Spleen (tissue), 11 donors: ENCODE results near the gene DRD1. TPM values are rescaled to one million over a fixed set of nuclear protein-coding genes. Genes with fewer than 3 reads are reported as not detected.

Source experiments
- DNase-seq: peaks from one replicate; pipeline ENCODE4 v3.0.0-alpha.2; 2020
- H3K27ac ChIP-seq, 8 donors: fragments of 200-600 bp; sonication (generic) in 7 of 8; 1 replicate in 4 of 8; 2 replicates in 4 of 8; pipeline versions ENCODE4 v1.5.0 to v1.8.0; 2016 to 2021; ENCODE audit warnings: inconsistent platforms in 4 of 8, mild to moderate bottlenecking in 4 of 8, moderate library complexity in 1 of 8
- H3K27me3 ChIP-seq, 7 donors: fragments of 200-600 bp; sonication (generic) in 6 of 7; replicated peaks in 1 of 7; 1 replicate in 4 of 7; 2 replicates in 3 of 7; pipeline versions ENCODE4 v1.5.0 to v1.8.0; 2016 to 2021; ENCODE audit warnings: inconsistent platforms in 3 of 7, mild to moderate bottlenecking in 1 of 7
- H3K36me3 ChIP-seq, 6 donors: fragments of 200-600 bp; sonication (generic) in 5 of 6; 1 replicate in 4 of 6; 2 replicates in 2 of 6; pipeline versions ENCODE4 v1.5.0 to v1.8.0; 2016 to 2021; ENCODE audit warnings: inconsistent platforms in 2 of 6
- H3K4me1 ChIP-seq, 6 donors: fragments of 200-600 bp; sonication (generic) in 5 of 6; 1 replicate in 3 of 6; 2 replicates in 3 of 6; pipeline versions ENCODE4 v1.5.0 to v1.8.0; 2016 to 2021; ENCODE audit warnings: inconsistent platforms in 3 of 6
- H3K4me3 ChIP-seq, 8 donors: fragments of 200-600 bp; sonication (generic) in 7 of 8; 1 replicate in 4 of 8; 2 replicates in 4 of 8; pipeline versions ENCODE4 v1.5.0 to v1.8.0; 2016 to 2021; ENCODE audit warnings: inconsistent platforms in 4 of 8, mild to moderate bottlenecking in 4 of 8, moderate library complexity in 2 of 8
- H3K9me3 ChIP-seq, 8 donors: fragments of 200-600 bp; sonication (generic) in 7 of 8; 1 replicate in 4 of 8; 2 replicates in 4 of 8; pipeline versions ENCODE4 v1.5.0 to v1.8.0; 2016 to 2021; ENCODE audit warnings: inconsistent platforms in 4 of 8
- CTCF ChIP-seq, 11 experiments: fragments of 200-600 bp in 7 of 11; fragments of 450-650 bp in 4 of 11; sonication (generic) in 4 of 11; IDR thresholded peaks in 8 of 11; conservative IDR thresholded peaks in 3 of 11; 1 replicate in 7 of 11; 2 replicates in 4 of 11; pipeline versions ENCODE4 v1.4.0 to v1.8.0; 2016 to 2021; ENCODE audit warnings: antibody characterized with exemption in 11 of 11, inconsistent platforms in 4 of 11, mild to moderate bottlenecking in 1 of 11
- POLR2A ChIP-seq, 3 donors: fragments of 450-650 bp; IDR thresholded peaks; one replicate each; pipeline ENCODE4 v1.5.1; 2017; ENCODE audit warnings: antibody characterized with exemption in 3 of 3, mild to moderate bottlenecking in 1 of 3
- POLR2AphosphoS5 ChIP-seq, 3 donors: sonication (generic); formaldehyde crosslinking; IDR thresholded peaks; one replicate each; pipeline ENCODE4 v1.5.1; 2017; ENCODE audit warnings: antibody characterized with exemption in 3 of 3
- WGBS, 5 donors: extraction: QIAGEN DNeasy Blood & Tissue Kit in 3 of 5; methylation state at CpG; one replicate each; pipeline versions ENCODE4 v1.1.5 to v1.1.7; 2013 to 2018; 5-methylcytosine and 5-hydroxymethylcytosine counted together
- intact Hi-C: fragments of 100-400 bp; cut with DNase I; formaldehyde crosslinking; loops from one replicate; pipeline ENCODE4 v1.15.0; 2023; ENCODE audit warnings: low total_unique reads
- polyA plus RNA-seq, 3 donors: library from polyadenylated mRNA; stranded (reverse); fragments of 200-250 nt; gene quantifications; one replicate each; pipeline ENCODE4 v1.2.1, GENCODE V29; 2013
- total RNA-seq, 7 donors: library from RNA; depleted of rRNA in 3 of 7; stranded (reverse); fragments of >200 nt in 3 of 7; fragmentation: NEBNext Ultra II Directional in 4 of 7; extraction: Animal tissue kit (Norgen Biotek cat#: 25700) in 4 of 7; gene quantifications; one replicate each; pipeline versions ENCODE4 v1.1.0 to v1.2.1, GENCODE V29; 2016 to 2021
- donor health status: healthy with polysubstance abuse.
- donor health status: DM: no; HTN: no; CAD: no; lungs with moderate emphysema.
- donor health status: DM: no; HTN: no; CAD: no.
- donor health status: Bipolar disorder and iron deficiency.
- donor health status: healthy.
- donor health status: DM: no; HTN: no; CAD: no.
- donor health status: DM: yes; HTN: yes; CAD: no.

Gene DRD1
- total and polyA plus RNA-seq, 10 donors: 0.03 to 0.83 (median 0.11) TPM; not detected in 3

- peaks cover 0 to 20% (median 0%) of the 10 kb centered on the region in 7 donors for H3K27me3 ChIP-seq
- no peak for DNase-seq
- no peak overlapping the region for H3K27ac ChIP-seq
- intact Hi-C loops: no loop called here
- no peak for TF ChIP-seq POLR2A (IDR thresholded peaks at IDR 0.05)
- no peak for TF ChIP-seq CTCF (IDR thresholded peaks at IDR 0.05 in 8 of 11, conservative IDR thresholded peaks at IDR 0.05 in 3 of 11)
- TF ChIP-seq POLR2AphosphoS5 (IDR thresholded peaks at IDR 0.05): no peak
- H3K4me1 ChIP-seq: no peaks in the 10 kb centered on the region
- no peaks in the 10 kb centered on the region for H3K36me3 ChIP-seq
- WGBS, 5 donors: 64 to 80% (median 65%) methylated on average over 5 of the region's 5 CpGs
- no peak overlapping the region for H3K4me3 ChIP-seq
- H3K9me3 ChIP-seq: no peaks in the 10 kb centered on the region
These were observed 49.4 kb downstream of the DRD1 start for GRCh38 chr5:175394601-175395000.

- Histone ChIP-seq H3K27ac (no peak overlapping the region), H3K27me3 (peaks cover 0 to 21% (median 0%) of the 10 kb centered on the region in 7 donors), H3K4me3 (no peak overlapping the region), H3K36me3 (no peaks in the 10 kb centered on the region), H3K9me3 (no peaks in the 10 kb centered on the region), H3K4me1 (no peaks in the 10 kb centered on the region)
- 60 to 72% (median 70%) methylated on average over 4 of the region's 4 CpGs for WGBS, 5 donors
- intact Hi-C loops: no loop called here
- TF ChIP-seq CTCF (IDR thresholded peaks at IDR 0.05 in 8 of 11, conservative IDR thresholded peaks at IDR 0.05 in 3 of 11): no peak
- no peak for TF ChIP-seq POLR2A (IDR thresholded peaks at IDR 0.05)
- TF ChIP-seq POLR2AphosphoS5 (IDR thresholded peaks at IDR 0.05): no peak
- no peak for DNase-seq
These were observed 50.1 kb downstream of the DRD1 start for GRCh38 chr5:175393897-175394296.

GRCh38 chr5:175392236-175392635 lies 51.7 kb downstream of the DRD1 start:
- H3K36me3 ChIP-seq: no peaks in the 10 kb centered on the region
- DNase-seq: no peak
- 84 to 89% (median 88%) methylated on average over 5 of the region's 5 CpGs for whole genome bisulfite sequencing, 5 donors
- H3K9me3 ChIP-seq: no peaks in the 10 kb centered on the region
- intact Hi-C loops: no loop called here
- H3K4me1 ChIP-seq: no peaks in the 10 kb centered on the region
- H3K27me3 ChIP-seq: peaks cover 0 to 23% (median 0%) of the 10 kb centered on the region in 7 donors
- no peak for TF ChIP-seq POLR2AphosphoS5 (IDR thresholded peaks at IDR 0.05)
- no peak overlapping the region for H3K27ac ChIP-seq
- no peak overlapping the region for H3K4me3 ChIP-seq

- Histone ChIP-seq H3K9me3 (no peaks in the 10 kb centered on the region), H3K4me1 (no peaks in the 10 kb centered on the region), H3K4me3 (no peak overlapping the region), H3K27me3 (peaks cover 0 to 11% (median 0%) of the 10 kb centered on the region in 7 donors), H3K36me3 (no peaks in the 10 kb centered on the region), H3K27ac (no peak overlapping the region)
- no peak for DNase-seq
- TF ChIP-seq POLR2AphosphoS5 (IDR thresholded peaks at IDR 0.05) (no peak), CTCF (IDR thresholded peaks at IDR 0.05 in 8 of 11, conservative IDR thresholded peaks at IDR 0.05 in 3 of 11) (no peak), POLR2A (IDR thresholded peaks at IDR 0.05) (no peak)
- intact Hi-C loops: no loop called here
- 84 to 95% (median 91%) methylated on average over 4 of the region's 4 CpGs for WGBS, 5 donors
These were observed 53.5 kb downstream of the DRD1 start for GRCh38 chr5:175390352-175391083.

Other genes with a start within 250 kb of the DRD1 start
- 10 to 100 TPM; 28.2 to 57.3 (median 45.0) TPM for gene SFXN1, start 34.4 kb upstream of the DRD1 start, total RNA-seq
- 10 to 100 TPM in 2 of 3 donors, 1 to 10 TPM in 1; 7.5 to 11.6 (median 11.3) TPM for gene SFXN1, start 34.4 kb upstream of the DRD1 start, polyA plus RNA-seq
- 10 to 100 TPM; 14.6 to 85.2 (median 31.9) TPM for gene HRH2, start 213.9 kb upstream of the DRD1 start, total RNA-seq
- gene HRH2, start 213.9 kb upstream of the DRD1 start, polyA plus RNA-seq: 1 to 10 TPM; 1.9 to 4.8 (median 4.4) TPM